Measurements from ENCODE around the gene SCD5.

GRCh38 chr4:82667761-82668480, 130.7 kb downstream of the SCD5 start:
- no peak for TF ChIP-seq CTCF (IDR thresholded peaks at IDR 0.05)
- TF ChIP-seq POLR2A (IDR thresholded peaks at IDR 0.05), result no peak
